Uterus (tissue), 2 donors: ENCODE results near the gene ZNF608.

Experiments
- CTCF ChIP-seq, 4 experiments: fragments of 200-600 bp in 2 of 4; fragments of 450-650 bp in 2 of 4; sonication (generic) in 2 of 4; IDR thresholded peaks; one replicate each; pipeline ENCODE4 v1.5.1; 2016 to 2019; ENCODE audit warnings: antibody characterized with exemption in 4 of 4, mild to moderate bottlenecking in 2 of 4, moderate library complexity in 1 of 4
- POLR2A ChIP-seq, 2 donors: fragments of 450-650 bp; IDR thresholded peaks; one replicate each; pipeline ENCODE4 v1.6.1; 2016; ENCODE audit warnings: antibody characterized with exemption in 2 of 2, mild to moderate bottlenecking in 1 of 2, moderate library complexity in 1 of 2

DNA sequence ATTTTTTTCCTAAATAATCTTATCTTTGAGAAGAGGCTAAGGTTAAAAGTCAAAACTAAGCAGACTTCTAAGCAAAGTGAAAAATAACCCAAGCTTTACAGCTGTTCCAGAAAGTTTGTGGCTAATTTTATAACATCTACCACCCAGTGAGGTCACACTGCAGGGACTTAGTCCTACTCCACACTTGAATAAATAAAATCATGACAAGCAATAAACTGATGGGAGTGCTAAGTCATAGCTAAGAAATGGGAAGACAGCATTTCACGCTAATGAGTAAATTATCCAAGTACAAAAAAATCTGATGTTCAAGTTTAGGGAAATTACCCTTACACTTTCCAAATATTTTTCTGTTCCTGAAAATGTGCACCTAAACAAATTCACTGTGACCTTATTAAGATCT is 47.7 kb downstream of the ZNF608 start:
- TF ChIP-seq POLR2A (IDR thresholded peaks at IDR 0.05) (no peak), CTCF (IDR thresholded peaks at IDR 0.05) (no peak)
